LNCAP (cell line): ENCODE measurements around the gene INHBC.

ENCODE experiments used
- TF ChIP-seq, protein P1 (sequence below): fragments of 450-650 bp; IDR thresholded peaks from 2 replicates; pipeline ENCODE4 v1.5.1; 2017; ENCODE audit warnings: mild to moderate bottlenecking

INHBC gene

DNA sequence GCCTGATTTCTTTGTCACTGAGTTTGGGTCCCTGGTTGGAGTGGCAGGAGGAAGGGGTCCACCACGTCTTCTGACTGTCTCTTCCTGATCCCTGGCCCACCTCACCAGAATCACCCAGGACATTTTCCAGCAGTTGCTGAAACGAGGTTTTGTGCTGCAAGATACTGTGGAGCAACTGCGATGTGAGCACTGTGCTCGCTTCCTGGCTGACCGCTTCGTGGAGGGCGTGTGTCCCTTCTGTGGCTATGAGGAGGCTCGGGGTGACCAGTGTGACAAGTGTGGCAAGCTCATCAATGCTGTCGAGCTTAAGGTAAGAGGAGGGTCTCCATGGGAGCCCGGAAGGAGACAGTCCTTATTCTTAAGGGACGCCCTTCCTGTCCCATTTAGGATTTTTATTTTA is 65.6 kb downstream of the INHBC start:
- TF ChIP-seq, protein P1, sequence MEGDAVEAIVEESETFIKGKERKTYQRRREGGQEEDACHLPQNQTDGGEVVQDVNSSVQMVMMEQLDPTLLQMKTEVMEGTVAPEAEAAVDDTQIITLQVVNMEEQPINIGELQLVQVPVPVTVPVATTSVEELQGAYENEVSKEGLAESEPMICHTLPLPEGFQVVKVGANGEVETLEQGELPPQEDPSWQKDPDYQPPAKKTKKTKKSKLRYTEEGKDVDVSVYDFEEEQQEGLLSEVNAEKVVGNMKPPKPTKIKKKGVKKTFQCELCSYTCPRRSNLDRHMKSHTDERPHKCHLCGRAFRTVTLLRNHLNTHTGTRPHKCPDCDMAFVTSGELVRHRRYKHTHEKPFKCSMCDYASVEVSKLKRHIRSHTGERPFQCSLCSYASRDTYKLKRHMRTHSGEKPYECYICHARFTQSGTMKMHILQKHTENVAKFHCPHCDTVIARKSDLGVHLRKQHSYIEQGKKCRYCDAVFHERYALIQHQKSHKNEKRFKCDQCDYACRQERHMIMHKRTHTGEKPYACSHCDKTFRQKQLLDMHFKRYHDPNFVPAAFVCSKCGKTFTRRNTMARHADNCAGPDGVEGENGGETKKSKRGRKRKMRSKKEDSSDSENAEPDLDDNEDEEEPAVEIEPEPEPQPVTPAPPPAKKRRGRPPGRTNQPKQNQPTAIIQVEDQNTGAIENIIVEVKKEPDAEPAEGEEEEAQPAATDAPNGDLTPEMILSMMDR: no peak
